Thymus (tissue), 11 donors: ENCODE measurements around the gene GNAQ. TPM values are rescaled to one million over a fixed set of nuclear protein-coding genes. Genes with fewer than 3 reads are reported as not detected.
"Not testable (repeated sequence)": the region's sequence is repeated elsewhere in the genome, so short reads cannot be mapped to it uniquely, and the experiment has no call there.

Experiments used
- DNase-seq, 9 donors: peaks; one replicate each; pipeline ENCODE4 v3.0.0-alpha.2; 2013; ENCODE audit warnings: low spot score in 9 of 9, low read depth in 6 of 9, missing footprints in 1 of 9
- H3K27ac ChIP-seq, 2 donors: one replicate each; pipeline ENCODE4 v1.5.1; 2013; ENCODE audit warnings: control low read depth in 1 of 2, low read depth in 1 of 2, low read length in 1 of 2, mild to moderate bottlenecking in 1 of 2, moderate library complexity in 1 of 2
- H3K27me3 ChIP-seq, 2 donors: one replicate each; pipeline ENCODE4 v1.5.1; 2013; ENCODE audit warnings: low read length in 1 of 2; ENCODE audit not compliant: control insufficient read depth in 2 of 2, insufficient read depth in 1 of 2
- H3K36me3 ChIP-seq, 2 donors: one replicate each; pipeline ENCODE4 v1.5.1; 2013; ENCODE audit warnings: low read length in 1 of 2, mild to moderate bottlenecking in 1 of 2, moderate library complexity in 1 of 2; ENCODE audit not compliant: control insufficient read depth in 2 of 2, insufficient read depth in 2 of 2
- H3K4me1 ChIP-seq, 2 donors: one replicate each; pipeline ENCODE4 v1.5.1; 2013; ENCODE audit warnings: low read length in 2 of 2; ENCODE audit not compliant: control insufficient read depth in 2 of 2, insufficient read depth in 2 of 2
- H3K4me3 ChIP-seq, 2 donors: one replicate each; pipeline ENCODE4 v1.5.1; 2013; ENCODE audit warnings: low read length in 2 of 2, control low read depth in 1 of 2, mild to moderate bottlenecking in 1 of 2
- H3K9me3 ChIP-seq, 2 donors: one replicate each; pipeline ENCODE4 v1.5.1; 2013; ENCODE audit warnings: low read length in 1 of 2, mild to moderate bottlenecking in 1 of 2; ENCODE audit not compliant: control insufficient read depth in 2 of 2, insufficient read depth in 1 of 2
- WGBS: extraction: QIAGEN DNeasy Blood & Tissue Kit; methylation state at CpG from one replicate; pipeline ENCODE4 v1.1.7; 2013; 5-methylcytosine and 5-hydroxymethylcytosine counted together
- polyA plus RNA-seq: library from polyadenylated mRNA; stranded (reverse); fragments of 200-250 nt; gene quantifications from one replicate; pipeline ENCODE4 v1.2.3, GENCODE V29; 2013
- total RNA-seq: library from RNA; stranded (reverse); fragments of 120-200 nt; gene quantifications from one replicate; pipeline ENCODE4 v1.2.4, GENCODE V29; 2013
- donor health status: healthy.

GNAQ gene
- total and polyA plus RNA-seq, 2 donors: 18.7 to 23.5 TPM

- no peak for DNase-seq
- WGBS: 98% methylated on average over 1 of the region's 1 CpG
These were observed 160.1 kb downstream of the GNAQ start for GRCh38 chr9:77871483-77871882.

GRCh38 chr9:77866878-77867277, 164.7 kb downstream of the GNAQ start:
- Histone ChIP-seq H3K9me3 (peaks cover 0 to 16% of the 10 kb centered on the region in 2 donors), H3K4me1 (no peaks in the 10 kb centered on the region), H3K27me3 (no peaks in the 10 kb centered on the region), H3K4me3 (no peak overlapping the region), H3K36me3 (peaks cover 7 to 11% of the 10 kb centered on the region in 2 donors), H3K27ac (no peak overlapping the region)
- 98% methylated on average over 1 of the region's 1 CpG for WGBS
- DNase-seq: no peak

More at GRCh38 chr9:77871483-77871882, 160.1 kb downstream of the GNAQ start:
- Histone ChIP-seq H3K27ac (no peak overlapping the region), H3K4me3 (no peak overlapping the region), H3K27me3 (no peaks in the 10 kb centered on the region), H3K9me3 (no peaks in the 10 kb centered on the region), H3K36me3 (peaks cover 0 to 2% of the 10 kb centered on the region in 2 donors), H3K4me1 (no peaks in the 10 kb centered on the region)

- Histone ChIP-seq H3K27me3 (no peaks in the 10 kb centered on the region), H3K27ac (no peak overlapping the region), H3K4me3 (no peak overlapping the region), H3K9me3 (peaks cover 0 to 17% of the 10 kb centered on the region in 2 donors), H3K36me3 (peaks cover 9% of the 10 kb centered on the region in 2 donors), H3K4me1 (no peaks in the 10 kb centered on the region)
- DNase-seq: no peak
- 93% methylated on average over 4 of the region's 4 CpGs for WGBS
These were observed 166.1 kb downstream of the GNAQ start for GRCh38 chr9:77865385-77866047.

- 91% methylated on average over 5 of the region's 5 CpGs for WGBS
- Histone ChIP-seq H3K9me3 (peaks cover 0 to 17% of the 10 kb centered on the region in 2 donors), H3K27me3 (no peaks in the 10 kb centered on the region), H3K4me1 (no peaks in the 10 kb centered on the region), H3K4me3 (no peak overlapping the region), H3K27ac (no peak overlapping the region), H3K36me3 (peaks cover 9 to 11% of the 10 kb centered on the region in 2 donors)
- DNase-seq: no peak
These were observed 167.3 kb downstream of the GNAQ start for GRCh38 chr9:77864211-77864889.

- Histone ChIP-seq H3K36me3 (peaks cover 9 to 11% of the 10 kb centered on the region in 2 donors), H3K9me3 (peaks cover 0 to 17% of the 10 kb centered on the region in 2 donors)
- not testable (repeated sequence) for H3K27me3 ChIP-seq, DNase-seq, H3K27ac ChIP-seq, H3K4me1 ChIP-seq, H3K4me3 ChIP-seq
- 99% methylated on average over 5 of the region's 5 CpGs for WGBS
These were observed 168.0 kb downstream of the GNAQ start for GRCh38 chr9:77863638-77864037.

GRCh38 chr9:77860953-77861352, 170.7 kb downstream of the GNAQ start:
- 99% methylated on average over 3 of the region's 3 CpGs for WGBS
- Histone ChIP-seq H3K9me3 (peaks cover 0 to 17% of the 10 kb centered on the region in 2 donors), H3K36me3 (peaks cover 9 to 11% of the 10 kb centered on the region in 2 donors)
- not testable (repeated sequence) for DNase-seq, H3K4me1 ChIP-seq, H3K27me3 ChIP-seq, H3K4me3 ChIP-seq, H3K27ac ChIP-seq

GRCh38 chr9:77857513-77858259, 173.9 kb downstream of the GNAQ start:
- Histone ChIP-seq H3K4me1 (peaks cover 0 to 4% of the 10 kb centered on the region in 2 donors), H3K27me3 (no peaks in the 10 kb centered on the region), H3K4me3 (no peak overlapping the region), H3K36me3 (peaks cover 0 to 7% of the 10 kb centered on the region in 2 donors), H3K27ac (no peak overlapping the region), H3K9me3 (peaks cover 0 to 8% of the 10 kb centered on the region in 2 donors)
- no peak for DNase-seq
- WGBS: 97% methylated on average over 2 of the region's 2 CpGs

GRCh38 chr9:77856615-77857014, 175.0 kb downstream of the GNAQ start:
- WGBS: 88% methylated on average over 1 of the region's 1 CpG

GRCh38 chr9:77854916-77855311, 176.7 kb downstream of the GNAQ start:
- H3K27ac ChIP-seq: no peak overlapping the region
- WGBS: 97% methylated on average over 1 of the region's 1 CpG
- H3K36me3 ChIP-seq: no peaks in the 10 kb centered on the region
- H3K4me1 ChIP-seq: peaks cover 7 to 8% of the 10 kb centered on the region in 2 donors
- H3K27me3 ChIP-seq: no peaks in the 10 kb centered on the region
- no peaks in the 10 kb centered on the region for H3K9me3 ChIP-seq
- DNase-seq: no peak
- H3K4me3 ChIP-seq: no peak overlapping the region

More at GRCh38 chr9:77856615-77857014, 175.0 kb downstream of the GNAQ start:
- Histone ChIP-seq H3K9me3 (no peaks in the 10 kb centered on the region), H3K27ac (no peak overlapping the region), H3K4me1 (peaks cover 7 to 8% of the 10 kb centered on the region in 2 donors), H3K36me3 (peaks cover 0 to 4% of the 10 kb centered on the region in 2 donors), H3K27me3 (no peaks in the 10 kb centered on the region), H3K4me3 (no peak overlapping the region)
- no peak for DNase-seq
